Lower lobe of right lung (tissue), 2 donors: ENCODE measurements around the gene RGS17. TPM values are rescaled to one million over a fixed set of nuclear protein-coding genes. Genes with fewer than 3 reads are reported as not detected.

Source experiments
- ATAC-seq, 2 donors: fragments of 200-7000 bp; cut with Tn5 transposase; one replicate each; pipeline ENCODE4 v1.9.1; 2020 to 2022; ENCODE audit warnings: mild to moderate bottlenecking in 2 of 2, moderate library complexity in 2 of 2
- DNase-seq: peaks from one replicate; pipeline ENCODE4 v3.0.0-alpha.2; 2020
- H3K27ac ChIP-seq: fragments of 200-600 bp; one replicate; pipeline ENCODE4 v1.8.0; 2022
- H3K27me3 ChIP-seq: fragments of 200-600 bp; one replicate; pipeline ENCODE4 v1.8.0; 2022; ENCODE audit warnings: low read depth
- H3K36me3 ChIP-seq: fragments of 200-600 bp; one replicate; pipeline ENCODE4 v1.8.0; 2022; ENCODE audit warnings: mild to moderate bottlenecking
- H3K4me1 ChIP-seq: fragments of 200-600 bp; one replicate; pipeline ENCODE4 v1.8.0; 2022
- H3K4me3 ChIP-seq: fragments of 200-600 bp; one replicate; pipeline ENCODE4 v1.8.0; 2022; ENCODE audit warnings: mild to moderate bottlenecking
- H3K9me3 ChIP-seq: fragments of 200-600 bp; one replicate; pipeline ENCODE4 v1.8.0; 2022
- intact Hi-C: fragments of 100-400 bp; cut with DNase I; formaldehyde crosslinking; loops from one replicate; pipeline ENCODE4 v1.11.0; 2022
- total RNA-seq: library from RNA; stranded (reverse); fragmentation: NEBNext Ultra II Directional; extraction: Animal tissue kit (Norgen Biotek cat#: 25700); gene quantifications from one replicate; pipeline ENCODE4 v1.2.1, GENCODE V29; 2021
- TF ChIP-seq, protein P1 (sequence below): fragments of 200-600 bp; IDR thresholded peaks from one replicate; pipeline ENCODE4 v1.8.0; 2022; ENCODE audit warnings: antibody characterized with exemption, mild to moderate bottlenecking
- donor health status: DM: no; HTN: yes; CAD: no; lungs with severe emphysema.

The RGS17 gene
- total RNA-seq, 1 donor from 2014 or later, result 0.59 TPM

- Histone ChIP-seq H3K9me3 (no peaks in the 10 kb centered on the region), H3K36me3 (no peaks in the 10 kb centered on the region), H3K4me3 (no peak overlapping the region), H3K27me3 (no peaks in the 10 kb centered on the region), H3K27ac (no peak overlapping the region), H3K4me1 (no peaks in the 10 kb centered on the region)
- DNase-seq, result no peak
- ATAC-seq, result no peak
- intact Hi-C loops, result no loop called here
- TF ChIP-seq, protein P1, sequence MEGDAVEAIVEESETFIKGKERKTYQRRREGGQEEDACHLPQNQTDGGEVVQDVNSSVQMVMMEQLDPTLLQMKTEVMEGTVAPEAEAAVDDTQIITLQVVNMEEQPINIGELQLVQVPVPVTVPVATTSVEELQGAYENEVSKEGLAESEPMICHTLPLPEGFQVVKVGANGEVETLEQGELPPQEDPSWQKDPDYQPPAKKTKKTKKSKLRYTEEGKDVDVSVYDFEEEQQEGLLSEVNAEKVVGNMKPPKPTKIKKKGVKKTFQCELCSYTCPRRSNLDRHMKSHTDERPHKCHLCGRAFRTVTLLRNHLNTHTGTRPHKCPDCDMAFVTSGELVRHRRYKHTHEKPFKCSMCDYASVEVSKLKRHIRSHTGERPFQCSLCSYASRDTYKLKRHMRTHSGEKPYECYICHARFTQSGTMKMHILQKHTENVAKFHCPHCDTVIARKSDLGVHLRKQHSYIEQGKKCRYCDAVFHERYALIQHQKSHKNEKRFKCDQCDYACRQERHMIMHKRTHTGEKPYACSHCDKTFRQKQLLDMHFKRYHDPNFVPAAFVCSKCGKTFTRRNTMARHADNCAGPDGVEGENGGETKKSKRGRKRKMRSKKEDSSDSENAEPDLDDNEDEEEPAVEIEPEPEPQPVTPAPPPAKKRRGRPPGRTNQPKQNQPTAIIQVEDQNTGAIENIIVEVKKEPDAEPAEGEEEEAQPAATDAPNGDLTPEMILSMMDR, result no peak
These were observed 18.8 kb upstream of the RGS17 start for GRCh38 chr6:153149891-153150290.

DNA sequence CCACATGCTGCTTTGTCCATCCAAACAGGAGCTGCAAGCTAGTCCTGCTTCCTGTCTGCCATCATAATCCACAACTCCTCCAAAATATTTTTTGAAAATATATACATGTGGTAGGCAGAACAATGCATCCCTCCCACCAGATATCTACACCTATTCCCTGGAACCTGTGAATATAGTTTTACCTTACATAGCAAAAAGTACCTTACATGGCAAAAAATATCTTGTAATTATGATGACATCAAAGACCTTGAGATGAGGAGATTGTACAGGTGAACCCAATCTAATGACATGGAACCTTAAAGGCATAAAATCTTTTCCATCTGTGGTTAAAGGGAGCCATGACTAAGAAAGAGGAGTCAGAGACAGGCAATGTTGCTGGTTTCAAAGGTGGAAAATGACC is 15.3 kb upstream of the RGS17 start:
- Histone ChIP-seq H3K4me3 (no peak overlapping the region), H3K9me3 (no peaks in the 10 kb centered on the region), H3K27me3 (no peaks in the 10 kb centered on the region), H3K27ac (no peak overlapping the region), H3K36me3 (no peaks in the 10 kb centered on the region), H3K4me1 (no peaks in the 10 kb centered on the region)
- intact Hi-C loops, result no loop called here
- no peak for ATAC-seq
- DNase-seq, result no peak
- TF ChIP-seq, protein P1, result no peak

DNA sequence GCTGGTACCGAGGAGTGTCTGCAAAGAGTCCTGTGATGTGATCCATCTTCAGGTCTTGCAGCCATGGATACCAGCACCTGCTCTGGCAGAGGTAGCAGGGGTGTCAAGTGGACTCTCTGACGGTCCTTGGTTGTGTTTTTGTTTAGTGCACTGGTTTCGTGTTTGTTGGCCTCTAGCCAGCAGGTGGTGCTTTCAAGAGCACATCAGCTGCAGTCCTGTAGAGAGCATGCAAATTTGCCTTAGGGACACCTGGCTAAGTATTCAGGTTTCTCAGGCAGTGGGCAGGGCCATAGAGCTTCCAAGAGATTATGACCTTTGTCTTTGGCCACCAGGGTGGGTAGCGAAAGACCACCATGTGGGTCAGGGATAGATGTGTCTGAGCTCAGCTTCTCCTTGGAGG is 14.5 kb upstream of the RGS17 start:
- Histone ChIP-seq H3K4me1 (no peaks in the 10 kb centered on the region), H3K9me3 (no peaks in the 10 kb centered on the region), H3K36me3 (no peaks in the 10 kb centered on the region), H3K4me3 (no peak overlapping the region), H3K27me3 (no peaks in the 10 kb centered on the region), H3K27ac (no peak overlapping the region)
- DNase-seq (no peak), ATAC-seq (no peak)
- TF ChIP-seq, protein P1, result no peak
- intact Hi-C loops, result no loop called here

DNA sequence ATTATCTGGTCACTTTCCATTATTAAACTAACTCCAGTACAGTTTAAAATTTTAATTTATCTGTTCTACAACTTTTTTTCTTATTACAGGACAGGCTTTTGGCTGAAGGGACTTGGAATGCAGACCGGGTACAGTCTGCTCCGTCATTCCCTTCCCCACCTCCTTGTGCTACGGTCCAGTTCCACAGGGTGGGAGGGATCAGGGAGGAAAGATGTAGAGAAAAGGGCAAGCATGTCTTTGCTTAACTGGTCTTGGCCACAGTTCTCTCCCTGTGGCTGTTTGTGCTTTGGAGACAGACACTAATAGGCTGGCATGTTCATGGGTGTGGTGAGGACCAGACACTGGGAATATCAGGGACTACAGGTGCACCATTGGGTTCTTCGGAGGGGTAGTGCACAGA is 12.1 kb upstream of the RGS17 start:
- no peaks in the 10 kb centered on the region for H3K4me1 ChIP-seq
- H3K27me3 ChIP-seq, result no peaks in the 10 kb centered on the region
- H3K27ac ChIP-seq, result no peak overlapping the region
- TF ChIP-seq, protein P1, result no peak
- H3K4me3 ChIP-seq, result no peak overlapping the region
- no peaks in the 10 kb centered on the region for H3K36me3 ChIP-seq
- H3K9me3 ChIP-seq, result no peaks in the 10 kb centered on the region
- no peak for DNase-seq
- intact Hi-C loops, result no loop called here
- no peak for ATAC-seq

- no peaks in the 10 kb centered on the region for H3K27me3 ChIP-seq
- no peaks in the 10 kb centered on the region for H3K4me1 ChIP-seq
- H3K36me3 ChIP-seq, result no peaks in the 10 kb centered on the region
- no peak overlapping the region for H3K4me3 ChIP-seq
- no peaks in the 10 kb centered on the region for H3K9me3 ChIP-seq
- DNase-seq, result no peak
- no peak overlapping the region for H3K27ac ChIP-seq
- intact Hi-C loops, result no loop called here
- TF ChIP-seq, protein P1, result no peak
- no peak for ATAC-seq
These were observed 9.2 kb upstream of the RGS17 start for GRCh38 chr6:153140299-153140698.

DNA sequence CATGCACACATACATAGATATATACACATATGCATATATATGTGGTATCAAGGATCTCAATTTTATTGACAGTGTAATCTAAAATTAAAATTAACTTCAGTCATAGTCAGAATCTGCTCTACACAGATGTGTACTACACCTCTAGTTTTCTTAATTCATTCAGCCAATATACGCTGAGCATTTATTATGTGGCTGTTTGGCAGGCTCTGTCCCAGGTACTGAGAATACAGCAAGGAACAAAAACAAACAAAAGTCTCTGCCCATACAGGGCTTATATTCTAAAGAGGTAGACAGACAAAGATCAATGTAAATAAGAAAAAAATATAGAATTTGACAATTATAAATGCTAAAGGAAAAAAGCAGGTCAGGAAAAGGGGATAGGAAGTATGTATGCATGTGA is 7.8 kb upstream of the RGS17 start:
- TF ChIP-seq, protein P1, result no peak
- H3K4me1 ChIP-seq, result no peaks in the 10 kb centered on the region
- no peaks in the 10 kb centered on the region for H3K27me3 ChIP-seq
- ATAC-seq (no peak), DNase-seq (no peak)
- no peak overlapping the region for H3K4me3 ChIP-seq
- no peak overlapping the region for H3K27ac ChIP-seq
- H3K9me3 ChIP-seq, result no peaks in the 10 kb centered on the region
- H3K36me3 ChIP-seq, result no peaks in the 10 kb centered on the region
- intact Hi-C loops, result no loop called here
